Measurements from ENCODE around the gene BCO1.

Gene BCO1

GRCh38 chr16:81273223-81273950 lies 34.9 kb downstream of the BCO1 start:
- POLR2A ChIA-PET = interaction anchor here (1.9 kb wide), 1 partner anchor 41 kb away, joined by 4 read pairs; the partner anchor contains the start of gene GAN
- TF ChIP-seq ARNT (IDR thresholded peaks at IDR 0.05) (no peak), SUZ12 (IDR thresholded peaks at IDR 0.05) (no peak), FOXA1 (IDR thresholded peaks at IDR 0.05) (no peak), BHLHE40 (IDR thresholded peaks at IDR 0.05; ENCODE audit: borderline replicate concordance) (no peak), HDGF (IDR thresholded peaks at IDR 0.05; ENCODE audit: borderline replicate concordance) (no peak), L3MBTL2 (conservative IDR thresholded peaks at IDR 0.05) (no peak), TARDBP (IDR thresholded peaks at IDR 0.05) (no peak), ELF4 (IDR thresholded peaks at IDR 0.05) (no peak), FOXM1 (IDR thresholded peaks at IDR 0.05; ENCODE audit: borderline replicate concordance) (no peak), NFRKB (IDR thresholded peaks at IDR 0.05) (no peak)

GRCh38 chr16:81275064-81275532 lies 36.6 kb downstream of the BCO1 start:
- no peak for DNase-seq (ENCODE audit: extremely low spot score)
- TF ChIP-seq ELF4 (IDR thresholded peaks at IDR 0.05) = no peak
- CTCF ChIA-PET = no interaction called here
- POLR2A ChIA-PET = interaction anchor here (1.9 kb wide), 1 partner anchor 40 kb away, joined by 4 read pairs; the partner anchor contains the start of gene GAN

More at GRCh38 chr16:81273223-81273950, 34.9 kb downstream of the BCO1 start:
- no peak for DNase-seq (ENCODE audit: extremely low spot score)
- CTCF ChIA-PET = no interaction called here

- CTCF ChIA-PET = no interaction called here
- no peak for DNase-seq (ENCODE audit: extremely low spot score)
- POLR2A ChIA-PET = no interaction called here
- no peak for TF ChIP-seq L3MBTL2 (conservative IDR thresholded peaks at IDR 0.05)
- no peak for TF ChIP-seq PKNOX1 (IDR thresholded peaks at IDR 0.05)
- TF ChIP-seq ELF4 (IDR thresholded peaks at IDR 0.05) = no peak
- no peak for TF ChIP-seq BHLHE40 (IDR thresholded peaks at IDR 0.05; ENCODE audit: borderline replicate concordance)
- TF ChIP-seq SP1 (IDR thresholded peaks at IDR 0.05) = no peak
- no peak for TF ChIP-seq CTBP1 (IDR thresholded peaks at IDR 0.05; ENCODE audit: borderline replicate concordance)
- TF ChIP-seq SUZ12 (IDR thresholded peaks at IDR 0.05) = no peak
- no peak for TF ChIP-seq ARNT (IDR thresholded peaks at IDR 0.05)
- TF ChIP-seq ZNF384 (IDR thresholded peaks at IDR 0.05) = no peak
- no peak for TF ChIP-seq HDGF (IDR thresholded peaks at IDR 0.05; ENCODE audit: borderline replicate concordance)
- no peak for TF ChIP-seq FOXA1 (IDR thresholded peaks at IDR 0.05)
- TF ChIP-seq LEF1 (IDR thresholded peaks at IDR 0.05; ENCODE audit: borderline replicate concordance) = no peak
- TF ChIP-seq NFRKB (IDR thresholded peaks at IDR 0.05) = no peak
- TF ChIP-seq FOXK2 (IDR thresholded peaks at IDR 0.05) = no peak
- no peak for TF ChIP-seq TARDBP (IDR thresholded peaks at IDR 0.05)
- no peak for TF ChIP-seq FOXM1 (IDR thresholded peaks at IDR 0.05; ENCODE audit: borderline replicate concordance)
These were observed 37.3 kb downstream of the BCO1 start for GRCh38 chr16:81275795-81276194.

GRCh38 chr16:81276323-81276722 lies 37.8 kb downstream of the BCO1 start:
- TF ChIP-seq BHLHE40 (IDR thresholded peaks at IDR 0.05; ENCODE audit: borderline replicate concordance) (no peak), ARNT (IDR thresholded peaks at IDR 0.05) (no peak), NFRKB (IDR thresholded peaks at IDR 0.05) (no peak), CTBP1 (IDR thresholded peaks at IDR 0.05; ENCODE audit: borderline replicate concordance) (no peak), SP1 (IDR thresholded peaks at IDR 0.05) (no peak), ZNF384 (IDR thresholded peaks at IDR 0.05) (no peak), FOXA1 (IDR thresholded peaks at IDR 0.05) (no peak), FOXM1 (IDR thresholded peaks at IDR 0.05; ENCODE audit: borderline replicate concordance) (no peak), FOXK2 (IDR thresholded peaks at IDR 0.05) (no peak), HDGF (IDR thresholded peaks at IDR 0.05; ENCODE audit: borderline replicate concordance) (no peak), SUZ12 (IDR thresholded peaks at IDR 0.05) (no peak), LEF1 (IDR thresholded peaks at IDR 0.05; ENCODE audit: borderline replicate concordance) (no peak), PKNOX1 (IDR thresholded peaks at IDR 0.05) (no peak), TARDBP (IDR thresholded peaks at IDR 0.05) (no peak), ELF4 (IDR thresholded peaks at IDR 0.05) (no peak)
- ChIA-PET POLR2A (interaction anchor here (1.0 kb wide), 1 partner anchor 10 kb away, joined by 3 read pairs; no protein-coding TSS in a partner anchor), CTCF (interaction anchor here (1.4 kb wide), 1 partner anchor 16 kb away, joined by 3 read pairs; no protein-coding TSS in a partner anchor)
- no peak for DNase-seq (ENCODE audit: extremely low spot score)

GRCh38 chr16:81277541-81278080 lies 39.1 kb downstream of the BCO1 start:
- DNase-seq (ENCODE audit: extremely low spot score) = no peak
- ChIA-PET POLR2A (no interaction called here), CTCF (interaction anchor here (1.4 kb wide), 1 partner anchor 17 kb away, joined by 3 read pairs; no protein-coding TSS in a partner anchor)
- TF ChIP-seq TARDBP (IDR thresholded peaks at IDR 0.05) (no peak), NFRKB (IDR thresholded peaks at IDR 0.05) (no peak), LEF1 (IDR thresholded peaks at IDR 0.05; ENCODE audit: borderline replicate concordance) (no peak), SP1 (IDR thresholded peaks at IDR 0.05) (no peak), SUZ12 (IDR thresholded peaks at IDR 0.05) (no peak), ZNF384 (IDR thresholded peaks at IDR 0.05) (no peak), PKNOX1 (IDR thresholded peaks at IDR 0.05) (no peak), CTBP1 (IDR thresholded peaks at IDR 0.05; ENCODE audit: borderline replicate concordance) (no peak), FOXM1 (IDR thresholded peaks at IDR 0.05; ENCODE audit: borderline replicate concordance) (no peak), FOXA1 (IDR thresholded peaks at IDR 0.05) (no peak), L3MBTL2 (conservative IDR thresholded peaks at IDR 0.05) (no peak)

- CTCF ChIA-PET = no interaction called here
- POLR2A ChIA-PET = no interaction called here
- DNase-seq (ENCODE audit: extremely low spot score) = no peak
- TF ChIP-seq HDGF (IDR thresholded peaks at IDR 0.05; ENCODE audit: borderline replicate concordance) (no peak), ELF4 (IDR thresholded peaks at IDR 0.05) (no peak), BHLHE40 (IDR thresholded peaks at IDR 0.05; ENCODE audit: borderline replicate concordance) (no peak), FOXK2 (IDR thresholded peaks at IDR 0.05) (no peak), TARDBP (IDR thresholded peaks at IDR 0.05) (no peak), FOXA1 (IDR thresholded peaks at IDR 0.05) (no peak), SP1 (IDR thresholded peaks at IDR 0.05) (no peak), LEF1 (IDR thresholded peaks at IDR 0.05; ENCODE audit: borderline replicate concordance) (no peak), ARNT (IDR thresholded peaks at IDR 0.05) (no peak), NFRKB (IDR thresholded peaks at IDR 0.05) (no peak), ZNF384 (IDR thresholded peaks at IDR 0.05) (no peak), CTBP1 (IDR thresholded peaks at IDR 0.05; ENCODE audit: borderline replicate concordance) (no peak), SUZ12 (IDR thresholded peaks at IDR 0.05) (no peak), L3MBTL2 (conservative IDR thresholded peaks at IDR 0.05) (no peak), PKNOX1 (IDR thresholded peaks at IDR 0.05) (no peak), FOXM1 (IDR thresholded peaks at IDR 0.05; ENCODE audit: borderline replicate concordance) (no peak)
These were observed 40.0 kb downstream of the BCO1 start for GRCh38 chr16:81278526-81278925.

All from HEK293T (cell line).